GM19023 (cell line): ENCODE data around the gene DPY19L2.
"Not testable (repeated sequence)": the region's sequence is repeated elsewhere in the genome, so short reads cannot be mapped to it uniquely, and the experiment has no call there.

Experiments
- ATAC-seq: cut with Tn5 transposase; IDR thresholded peaks from one replicate; pipeline ENCODE4 v1.9.1; 2021; ENCODE audit warnings: mild to moderate bottlenecking, moderate library complexity; ENCODE audit not compliant: unreplicated experiment

Gene DPY19L2

DNA sequence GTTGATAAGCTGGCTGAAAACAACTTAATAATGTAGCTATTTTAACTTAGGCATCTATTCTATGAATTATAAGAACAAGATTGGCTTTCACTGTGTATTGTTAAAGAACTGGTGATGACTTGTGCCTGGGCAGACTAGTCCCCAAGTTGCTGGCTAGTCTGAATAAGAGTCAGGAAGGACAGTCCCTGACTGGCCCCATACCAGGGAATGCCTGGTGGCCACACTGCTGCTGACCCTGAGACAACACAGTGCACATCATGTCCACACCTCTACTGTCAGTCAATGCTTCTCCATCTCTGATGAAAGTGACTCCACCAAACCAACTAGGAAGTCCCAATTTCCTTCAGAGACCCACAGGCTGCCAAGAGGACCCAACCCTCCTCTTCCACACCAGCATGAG is 130.5 kb downstream of the DPY19L2 start:
- ATAC-seq: not testable (repeated sequence)

- ATAC-seq: not testable (repeated sequence)
These were observed 138.7 kb downstream of the DPY19L2 start for GRCh38 chr12:63529641-63530040.

DNA sequence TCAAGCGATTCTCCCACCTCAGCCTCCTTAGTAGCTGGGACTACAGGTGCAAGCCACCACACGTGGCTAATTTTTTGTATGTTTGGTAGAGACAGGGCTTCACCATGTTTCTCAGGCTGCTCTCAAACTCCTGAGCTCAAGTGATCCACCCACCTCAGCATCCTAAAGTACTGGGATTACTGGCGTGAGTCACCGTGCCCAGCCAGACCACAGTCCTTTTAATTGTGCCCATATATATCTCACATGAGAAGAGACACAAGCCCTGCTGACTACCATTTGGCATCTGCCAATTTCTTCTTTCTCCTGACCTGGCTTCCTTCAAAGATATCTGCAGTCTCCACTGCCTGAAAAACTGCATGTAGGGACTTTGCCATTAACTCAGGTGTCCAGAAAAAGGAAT is 142.5 kb downstream of the DPY19L2 start:
- ATAC-seq: no peak

- ATAC-seq: no peak
These were observed 146.6 kb downstream of the DPY19L2 start for GRCh38 chr12:63521706-63522105.
